Activated CD4-positive, alpha-beta T cell treated with anti-CD3 and anti-CD28 coated beads for 1 hour (primary cell): ENCODE results near the gene RPS19BP1.

Experiments used
- DNase-seq: peaks from one replicate; pipeline ENCODE4 v3.0.0-alpha.2; 2020

Gene RPS19BP1

DNA sequence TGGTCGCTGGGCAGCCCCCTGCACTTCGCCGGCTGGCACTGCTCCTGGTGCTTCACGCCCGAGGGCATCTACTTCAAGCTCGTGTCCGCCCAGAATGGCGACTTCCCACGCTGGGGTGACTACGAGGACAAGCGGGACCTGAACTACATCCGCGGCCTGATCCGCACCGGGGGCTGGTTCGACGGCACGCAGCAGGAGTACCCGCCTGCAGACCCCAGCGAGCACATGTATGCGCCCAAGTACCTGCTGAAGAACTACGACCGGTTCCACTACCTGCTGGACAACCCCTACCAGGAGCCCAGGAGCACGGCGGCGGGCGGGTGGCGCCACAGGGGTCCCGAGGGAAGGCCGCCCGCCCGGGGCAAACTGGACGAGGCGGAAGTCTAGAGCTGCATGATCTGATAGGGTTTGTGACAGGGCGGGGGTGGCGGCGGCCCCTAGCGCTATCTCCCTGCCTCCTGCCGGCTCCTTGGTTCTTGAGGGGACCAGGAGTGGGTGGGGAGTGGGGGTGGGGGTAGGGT lies 43.9 kb downstream of the RPS19BP1 start:
- DNase-seq = no peak

DNA sequence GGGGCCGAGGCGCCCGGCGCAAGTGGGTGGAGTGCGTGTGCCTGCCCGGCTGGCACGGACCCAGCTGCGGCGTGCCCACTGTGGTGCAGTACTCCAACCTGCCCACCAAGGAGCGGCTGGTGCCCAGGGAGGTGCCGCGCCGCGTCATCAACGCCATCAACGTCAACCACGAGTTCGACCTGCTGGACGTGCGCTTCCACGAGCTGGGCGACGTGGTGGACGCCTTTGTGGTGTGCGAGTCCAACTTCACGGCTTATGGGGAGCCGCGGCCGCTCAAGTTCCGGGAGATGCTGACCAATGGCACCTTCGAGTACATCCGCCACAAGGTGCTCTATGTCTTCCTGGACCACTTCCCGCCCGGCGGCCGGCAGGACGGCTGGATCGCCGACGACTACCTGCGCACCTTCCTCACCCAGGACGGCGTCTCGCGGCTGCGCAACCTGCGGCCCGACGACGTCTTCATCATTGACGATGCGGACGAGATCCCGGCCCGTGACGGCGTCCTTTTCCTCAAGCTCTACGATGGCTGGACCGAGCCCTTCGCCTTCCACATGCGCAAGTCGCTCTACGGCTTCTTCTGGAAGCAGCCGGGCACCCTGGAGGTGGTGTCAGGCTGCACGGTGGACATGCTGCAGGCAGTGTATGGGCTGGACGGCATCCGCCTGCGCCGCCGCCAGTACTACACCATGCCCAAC lies 44.6 kb downstream of the RPS19BP1 start:
- no peak for DNase-seq

DNA sequence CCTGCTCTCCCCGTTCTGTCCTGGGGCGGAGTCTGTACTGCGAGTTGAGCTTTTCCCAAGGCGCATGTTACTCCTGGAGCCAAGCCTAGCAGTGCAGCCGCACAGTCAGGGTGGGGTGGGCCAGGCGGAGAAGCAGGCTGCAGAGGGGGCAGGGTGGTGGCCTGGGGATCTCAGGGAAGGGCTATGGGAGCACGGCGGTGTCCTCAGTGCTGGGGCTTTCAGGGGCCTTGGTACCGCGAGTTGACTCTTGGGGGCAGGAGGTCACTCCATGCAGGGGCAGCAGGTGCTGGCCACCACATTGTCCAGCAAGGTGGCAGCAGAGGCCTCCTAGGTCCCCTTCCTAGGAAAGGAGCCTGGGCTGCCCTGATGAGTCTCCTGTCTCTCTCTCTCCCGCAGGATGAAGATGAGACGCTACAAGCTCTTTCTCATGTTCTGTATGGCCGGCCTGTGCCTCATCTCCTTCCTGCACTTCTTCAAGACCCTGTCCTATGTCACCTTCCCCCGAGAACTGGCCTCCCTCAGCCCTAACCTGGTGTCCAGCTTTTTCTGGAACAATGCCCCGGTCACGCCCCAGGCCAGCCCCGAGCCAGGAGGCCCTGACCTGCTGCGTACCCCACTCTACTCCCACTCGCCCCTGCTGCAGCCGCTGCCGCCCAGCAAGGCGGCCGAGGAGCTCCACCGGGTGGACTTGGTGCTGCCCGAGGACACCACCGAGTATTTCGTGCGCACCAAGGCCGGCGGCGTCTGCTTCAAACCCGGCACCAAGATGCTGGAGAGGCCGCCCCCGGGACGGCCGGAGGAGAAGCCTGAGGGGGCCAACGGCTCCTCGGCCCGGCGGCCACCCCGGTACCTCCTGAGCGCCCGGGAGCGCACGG lies 45.4 kb downstream of the RPS19BP1 start:
- DNase-seq = no peak

GRCh38 chr22:39482768-39483167 lies 49.8 kb downstream of the RPS19BP1 start:
- DNase-seq = no peak

GRCh38 chr22:39481595-39481994 lies 51.0 kb downstream of the RPS19BP1 start:
- no peak for DNase-seq

DNA sequence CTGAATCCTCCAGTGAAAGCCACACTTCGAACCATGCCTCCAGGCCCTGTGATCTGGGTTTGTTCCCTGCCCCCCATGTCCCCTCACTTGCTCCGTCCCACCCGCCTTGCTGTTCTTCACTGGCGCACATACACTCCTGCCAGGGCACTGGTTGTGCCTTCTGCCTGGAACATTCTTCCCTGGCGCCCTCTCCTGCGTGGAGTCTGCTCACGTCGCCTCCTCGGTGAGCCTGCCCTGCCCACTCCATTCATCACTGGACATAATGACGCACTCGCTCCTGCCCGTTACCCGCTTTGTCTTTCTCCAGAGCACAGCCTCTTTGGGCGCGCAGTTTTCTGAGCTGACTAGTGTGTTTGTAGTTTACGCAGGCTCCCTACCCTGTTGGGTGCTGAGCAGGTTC lies 51.5 kb downstream of the RPS19BP1 start:
- no peak for DNase-seq

DNA sequence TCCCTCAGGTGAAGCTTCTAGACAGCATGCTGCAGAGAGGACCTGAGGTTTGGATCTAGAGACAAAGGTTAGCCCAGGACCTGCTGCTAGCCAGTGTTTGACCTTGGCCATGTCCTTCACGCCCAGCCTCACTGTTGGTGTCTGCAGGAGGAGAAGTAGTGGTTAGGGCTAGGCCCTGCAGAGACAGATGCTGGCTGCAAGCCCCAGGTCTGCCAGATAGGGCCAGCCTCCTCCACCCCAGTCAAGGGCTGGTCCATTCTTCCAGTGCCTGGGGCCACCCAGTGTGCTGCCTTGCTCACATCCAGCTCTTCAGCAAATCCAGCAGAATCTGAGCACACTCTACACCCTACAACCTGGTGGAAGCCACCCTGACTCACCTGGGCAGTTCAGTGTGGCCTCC lies 52.0 kb downstream of the RPS19BP1 start:
- DNase-seq = no peak

DNA sequence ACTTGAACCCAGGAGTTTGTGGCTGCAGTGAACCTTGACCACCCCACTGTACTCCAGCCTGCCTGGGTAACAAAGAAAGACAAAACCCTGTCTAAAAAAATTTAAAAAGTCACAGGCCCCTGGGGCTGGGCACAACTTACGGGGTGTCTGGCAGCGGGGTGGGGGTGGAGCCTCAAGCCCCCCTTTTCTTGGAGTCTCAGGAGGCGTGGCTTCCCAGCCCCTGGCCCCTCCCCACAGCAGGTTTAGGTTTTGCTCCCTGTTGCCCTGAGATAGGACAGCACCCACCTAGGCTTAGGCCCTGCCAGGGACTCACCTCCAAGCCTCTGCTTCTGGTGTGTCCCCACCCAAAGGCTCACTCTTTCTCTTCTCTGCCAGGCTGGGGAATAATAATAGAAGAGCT lies 53.3 kb downstream of the RPS19BP1 start:
- DNase-seq = no peak
